Fibroblast of skin of left quadriceps (primary cell): Measurements from ENCODE around the gene DCAF7.

ENCODE experiments used
- DNase-seq, 2 experiments: peaks; one replicate each; pipeline ENCODE4 v3.0.0-alpha.2; 2013; ENCODE audit warnings: low read depth in 2 of 2

DCAF7 gene

GRCh38 chr17:63549946-63550816 is at the start of gene DCAF7:
Gene DCAF7 (plus strand): TSS chr17:63550477. CDS start chr17:63550678, 201 bp downstream.
- peak; percentile 100 for DNase-seq

GRCh38 chr17:63500543-63501390 is 49.5 kb upstream of the DCAF7 start:
- DNase-seq, result no peak

GRCh38 chr17:63503341-63503705 is 47.0 kb upstream of the DCAF7 start:
- no peak for DNase-seq

DNA sequence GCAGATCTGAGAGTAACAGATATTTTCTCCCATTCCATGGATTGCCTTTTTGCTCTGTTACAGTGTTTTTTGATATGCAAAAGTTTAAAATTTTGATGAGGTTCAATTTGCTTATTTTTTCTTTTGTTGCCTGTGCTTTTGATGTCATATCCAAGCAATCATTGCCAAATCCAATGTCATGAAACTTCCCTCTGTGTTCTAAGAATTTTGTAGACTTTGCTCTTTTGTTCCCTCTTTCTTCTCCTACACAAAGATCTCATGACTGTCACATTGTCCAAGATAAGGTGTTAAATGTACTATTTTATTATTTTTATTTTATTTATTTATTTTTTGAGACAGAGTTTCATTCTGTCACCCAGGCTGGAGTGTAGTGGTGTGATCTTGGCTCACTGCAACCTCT is 46.0 kb upstream of the DCAF7 start:
- DNase-seq, result no peak

DNA sequence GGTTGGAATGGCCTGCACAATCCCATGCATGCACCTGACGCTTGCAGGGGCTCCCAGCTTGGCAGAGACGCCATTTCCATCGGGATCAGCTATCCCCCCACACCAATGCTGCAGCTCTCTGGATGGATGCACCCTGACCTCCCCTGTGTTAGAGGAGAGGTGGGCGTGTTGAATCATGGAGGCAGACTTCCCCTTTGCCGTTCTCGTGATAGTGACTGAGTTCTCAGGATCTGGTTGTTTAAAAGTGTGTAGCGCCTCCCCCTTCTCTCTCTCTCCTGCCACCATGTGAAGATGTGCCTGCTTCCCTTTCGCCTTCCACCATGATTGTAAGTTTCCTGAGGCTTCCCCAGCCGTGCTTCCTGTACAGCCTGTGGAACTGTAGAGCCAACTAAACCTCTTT is 44.9 kb upstream of the DCAF7 start:
- DNase-seq, result no peak

DNA sequence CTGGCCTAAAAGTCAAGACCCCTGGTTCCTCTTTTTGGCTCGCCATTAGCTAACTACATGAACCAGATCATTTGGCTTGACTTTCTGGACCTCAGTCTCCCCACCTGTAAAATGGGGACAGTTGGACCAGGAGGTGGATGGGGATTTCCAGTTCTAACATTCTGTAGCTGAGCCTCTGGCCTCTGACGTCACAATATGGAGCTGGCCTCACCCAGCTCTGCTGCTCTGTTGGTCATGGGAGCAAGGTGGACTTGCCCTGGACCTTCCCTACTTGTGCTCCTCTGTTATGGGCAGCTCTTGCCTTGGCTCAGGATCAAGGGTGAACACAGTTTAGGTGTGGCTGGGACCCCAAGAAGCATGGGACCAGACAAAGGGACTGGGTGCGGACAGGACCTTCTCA is 43.6 kb upstream of the DCAF7 start:
- DNase-seq, result no peak

DNA sequence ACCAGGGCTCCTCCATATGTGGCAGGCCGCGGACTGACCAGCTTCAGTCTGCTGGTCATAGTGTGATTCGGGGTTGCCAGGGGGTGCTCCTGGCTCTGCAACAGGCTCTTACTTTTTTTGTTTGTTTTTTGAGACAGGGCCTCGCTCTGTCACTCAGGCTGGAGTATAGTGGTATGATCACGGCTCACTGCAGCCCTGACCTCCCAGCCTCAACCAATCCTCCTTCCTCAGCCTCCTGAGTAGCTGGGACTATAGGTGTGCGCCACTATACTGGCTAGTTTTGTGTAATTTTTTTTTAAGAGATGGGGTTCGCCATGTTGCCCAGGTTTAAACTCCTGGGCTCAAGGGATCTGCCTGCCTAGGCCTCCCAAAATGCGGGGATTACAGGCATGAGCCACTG is 38.9 kb upstream of the DCAF7 start:
- DNase-seq, result no peak

DNA sequence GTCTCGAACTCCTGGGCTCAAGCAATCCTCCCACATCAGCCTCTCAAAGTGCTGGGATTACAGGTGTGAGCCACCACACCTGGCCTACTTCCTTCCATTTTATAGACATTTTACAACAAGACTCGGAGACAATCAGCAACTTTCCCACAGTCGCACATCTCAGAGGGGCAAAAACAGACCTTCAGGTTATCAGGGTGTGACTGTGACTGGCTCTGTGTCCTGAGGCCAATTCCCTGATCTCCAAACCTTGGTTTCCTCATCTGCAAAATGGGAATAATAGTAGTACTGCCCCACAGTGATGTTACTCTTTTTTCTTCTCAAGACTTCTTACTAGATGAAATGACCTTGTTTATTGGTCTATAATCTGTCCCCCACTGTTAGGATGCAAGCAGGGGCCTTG is 37.9 kb upstream of the DCAF7 start:
- no peak for DNase-seq

DNA sequence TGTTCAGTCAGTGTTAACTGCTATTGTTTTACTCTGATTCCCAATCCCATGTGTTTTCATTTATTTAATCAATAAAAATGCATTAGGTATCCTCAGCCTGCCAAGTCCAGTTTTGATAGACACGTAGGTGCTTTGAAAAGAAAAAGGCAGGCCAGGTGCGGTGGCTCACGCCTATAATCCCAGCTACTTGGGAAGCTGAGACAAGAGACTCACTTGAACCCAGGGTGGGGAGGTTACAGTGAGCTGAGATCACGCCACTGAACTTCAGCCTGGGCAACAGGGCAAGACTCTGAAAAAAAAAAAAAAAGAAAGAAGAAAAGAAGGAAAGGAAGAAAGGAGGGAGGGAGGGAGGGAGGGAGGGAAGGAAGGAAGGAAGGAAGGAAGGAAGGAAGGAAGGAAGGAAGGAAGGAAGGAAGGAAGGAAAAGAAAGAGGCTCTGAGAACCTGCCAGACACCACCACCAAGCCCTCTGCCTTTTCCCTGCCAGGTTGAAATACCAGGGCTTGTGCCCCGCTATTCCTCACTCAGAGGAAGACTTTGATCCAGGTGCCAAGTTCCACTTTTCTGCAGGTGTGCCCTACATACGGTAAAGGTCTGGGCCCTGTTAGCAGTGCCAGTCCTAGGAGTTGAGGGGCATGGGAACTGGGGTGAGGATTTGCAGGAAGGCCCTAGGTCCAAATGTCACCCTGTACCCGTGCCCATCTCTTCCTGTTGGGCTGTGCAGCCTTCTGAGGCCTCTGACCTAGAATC is 37.2 kb upstream of the DCAF7 start:
- DNase-seq, result no peak

- DNase-seq, result no peak
These were observed 35.8 kb upstream of the DCAF7 start for GRCh38 chr17:63514477-63514876.

- DNase-seq, result no peak
These were observed 35.3 kb upstream of the DCAF7 start for GRCh38 chr17:63514974-63515373.

DNA sequence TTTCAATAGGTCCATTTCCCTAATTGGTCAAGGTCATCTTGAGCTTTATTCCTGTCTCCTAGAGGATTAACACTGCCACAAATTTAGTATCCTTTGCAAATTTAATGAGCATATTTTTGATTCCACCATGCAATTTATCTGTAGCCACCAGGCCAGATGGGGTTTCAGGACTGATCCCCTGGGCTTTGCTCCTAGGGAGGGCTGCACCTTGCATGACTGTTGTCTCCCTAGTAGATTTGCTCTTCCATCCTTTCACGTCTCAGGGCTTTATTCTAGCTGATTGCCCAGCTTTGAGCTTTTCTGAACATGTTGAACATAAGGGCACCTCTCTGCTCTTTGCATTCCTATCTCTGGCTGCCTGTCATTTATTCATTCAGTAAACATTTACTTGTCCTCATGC is 34.9 kb upstream of the DCAF7 start:
- no peak for DNase-seq

- DNase-seq, result no peak
These were observed 33.1 kb upstream of the DCAF7 start for GRCh38 chr17:63516910-63517824.

DNA sequence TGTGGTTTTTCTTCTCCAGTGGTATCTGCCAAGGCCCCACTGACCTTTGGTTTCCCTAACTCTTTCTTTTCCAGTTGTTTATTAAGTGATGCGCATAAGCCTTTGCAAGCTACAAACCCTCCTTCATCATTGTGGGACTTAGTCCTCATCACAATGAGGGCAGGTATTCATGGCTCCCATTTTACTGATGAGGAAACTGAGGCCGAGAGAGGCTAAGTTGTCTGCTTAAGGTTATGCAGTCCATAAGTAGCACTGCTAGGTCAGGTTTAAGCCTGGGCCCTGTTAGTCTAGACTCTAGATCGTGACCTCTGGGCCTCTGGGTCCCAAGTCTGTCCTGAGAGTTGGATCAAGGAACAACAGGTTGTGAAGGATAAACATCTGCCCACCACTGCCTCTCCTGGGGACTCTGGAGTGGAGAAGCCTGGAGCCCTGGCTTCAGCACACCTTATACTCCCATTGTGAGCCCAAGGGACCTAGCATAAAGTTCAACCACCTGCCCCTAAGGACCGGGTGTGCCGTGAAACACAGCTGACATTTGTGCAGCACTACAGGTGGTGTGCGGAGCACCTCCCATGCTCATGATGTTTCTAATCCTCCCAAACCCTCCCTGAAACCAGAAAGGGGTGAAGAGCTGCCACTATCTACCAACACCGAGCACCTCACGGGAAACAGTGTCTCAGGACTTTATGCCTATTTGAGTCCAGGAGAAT is 32.3 kb upstream of the DCAF7 start:
- DNase-seq, result no peak

DNA sequence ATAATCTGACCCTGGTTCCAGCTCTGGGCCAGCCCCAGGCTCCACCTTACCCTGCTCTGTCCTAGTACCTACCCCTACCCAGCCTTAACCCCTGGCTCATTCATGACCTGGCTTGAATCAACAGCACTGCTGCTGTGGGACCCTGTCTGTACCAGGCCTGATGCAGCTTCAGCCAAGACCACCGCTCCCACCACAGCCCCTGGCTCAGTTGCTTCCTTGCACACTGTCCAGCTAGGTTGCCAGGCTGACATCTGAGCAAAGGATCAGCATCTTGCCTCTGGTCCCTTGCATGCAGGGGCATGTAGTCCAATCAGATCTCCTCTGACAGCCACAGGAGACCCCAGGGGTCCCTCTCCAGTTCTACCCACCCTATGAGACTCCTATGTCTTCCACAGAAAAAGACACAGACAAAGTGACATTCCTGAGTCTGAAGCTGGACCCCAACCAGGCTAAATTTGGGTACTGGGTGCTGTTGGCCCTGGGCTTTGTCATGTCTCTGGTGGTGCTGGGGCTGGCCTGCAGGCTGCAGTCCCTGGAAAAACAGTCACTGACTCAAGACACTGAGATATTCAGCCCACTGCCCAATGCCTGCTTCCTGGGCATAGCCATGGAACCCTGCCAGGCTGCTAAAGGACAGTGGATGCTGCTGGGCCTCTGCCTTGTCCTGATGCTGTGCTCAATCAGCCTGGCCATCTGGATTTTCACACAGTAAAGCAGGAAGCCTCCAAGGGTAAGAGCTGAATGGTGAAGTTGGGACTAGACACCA is 31.0 kb upstream of the DCAF7 start:
- no peak for DNase-seq

- no peak for DNase-seq
These were observed 30.1 kb upstream of the DCAF7 start for GRCh38 chr17:63519972-63520882.

DNA sequence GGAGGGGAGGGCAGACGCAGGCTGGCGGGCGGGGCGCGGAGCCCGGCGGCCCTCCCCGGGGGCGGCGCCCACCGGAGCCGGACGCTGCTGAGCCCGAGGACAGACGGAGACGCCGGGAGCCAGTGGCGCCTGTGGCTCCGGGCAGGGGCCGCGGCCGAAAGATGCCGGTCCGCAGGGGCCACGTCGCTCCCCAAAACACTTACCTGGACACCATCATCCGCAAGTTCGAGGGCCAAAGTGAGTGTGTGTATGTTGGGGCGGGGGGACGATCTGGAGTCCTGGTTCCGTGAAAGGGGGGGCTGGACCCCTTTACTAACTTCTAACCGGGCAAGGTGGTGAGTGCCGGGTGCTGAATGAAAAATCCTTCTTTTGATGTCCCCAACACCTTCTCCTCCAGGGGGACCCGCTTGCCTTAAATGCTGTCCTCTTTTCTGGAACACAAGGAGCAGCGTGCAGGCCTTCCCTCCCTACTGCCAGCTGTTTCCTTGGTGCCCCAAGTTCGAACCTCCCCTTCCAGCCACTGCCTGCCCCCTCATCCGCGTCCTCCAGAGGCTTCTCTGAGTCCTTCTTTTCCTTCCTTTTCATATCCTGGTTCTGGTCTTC is 26.9 kb upstream of the DCAF7 start, which contains the start of gene KCNH6:
TSS of gene KCNH6 (plus strand) at position 106 of the 603 bp plus-strand sequence. CDS start at position 162, 56 bp downstream.
- DNase-seq, result no peak

DNA sequence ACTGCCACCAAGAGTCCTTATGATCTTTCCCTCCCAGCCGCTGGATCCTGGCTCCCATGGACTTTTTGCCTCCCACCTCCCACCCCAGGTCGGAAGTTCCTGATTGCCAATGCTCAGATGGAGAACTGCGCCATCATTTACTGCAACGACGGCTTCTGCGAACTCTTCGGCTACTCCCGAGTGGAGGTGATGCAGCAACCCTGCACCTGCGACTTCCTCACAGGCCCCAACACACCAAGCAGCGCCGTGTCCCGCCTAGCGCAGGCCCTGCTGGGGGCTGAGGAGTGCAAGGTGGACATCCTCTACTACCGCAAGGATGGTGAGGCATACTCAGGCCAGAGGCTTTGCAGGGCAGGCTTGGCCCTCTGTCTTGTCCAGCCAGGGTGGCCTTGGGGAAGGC is 26.2 kb upstream of the DCAF7 start:
- DNase-seq, result no peak
